ENCODE measurements around the gene TRIM65. TPM values are rescaled to one million over a fixed set of nuclear protein-coding genes. Genes with fewer than 3 reads are reported as not detected.
"Not testable (repeated sequence)": the region's sequence is repeated elsewhere in the genome, so short reads cannot be mapped to it uniquely, and the experiment has no call there.

The TRIM65 gene
- total and polyA plus RNA-seq, 3 donors from 2014 or later = 8.6 to 25.5 (median 23.4) TPM

GRCh38 chr17:75891022-75891604 lies 5.6 kb downstream of the TRIM65 start:
- TF ChIP-seq CTCF (IDR thresholded peaks at IDR 0.05) = no peak
- no peak for TF ChIP-seq POLR2A (IDR thresholded peaks at IDR 0.05)
- no peak overlapping the region for H3K27ac ChIP-seq
- H3K36me3 ChIP-seq (ENCODE audit: low read depth, missing control alignments) = no peaks in the 10 kb centered on the region
- WGBS, 2 donors = 91 to 93% methylated on average over 20 to 31 of the region's 31 CpGs
- H3K27me3 ChIP-seq = no peaks in the 10 kb centered on the region
- H3K9me3 ChIP-seq = no peaks in the 10 kb centered on the region
- DNase-seq = no peak
- intact Hi-C loops (cut with DNase I; ENCODE audit: low total_unique reads) = no loop called here
- H3K4me1 ChIP-seq = peaks cover 29% of the 10 kb centered on the region
- H3K4me3 ChIP-seq = no peak overlapping the region

- H3K9me3 ChIP-seq = no peaks in the 10 kb centered on the region
- no peak overlapping the region for H3K4me3 ChIP-seq
- no peak for DNase-seq
- WGBS, 2 donors = 77 to 88% methylated on average over 4 to 6 of the region's 6 CpGs
- intact Hi-C loops (cut with DNase I; ENCODE audit: low total_unique reads) = no loop called here
- no peaks in the 10 kb centered on the region for H3K27me3 ChIP-seq
- no peak for TF ChIP-seq CTCF (IDR thresholded peaks at IDR 0.05)
- TF ChIP-seq POLR2A (IDR thresholded peaks at IDR 0.05) = no peak
- H3K36me3 ChIP-seq (ENCODE audit: low read depth, missing control alignments) = no peaks in the 10 kb centered on the region
- no peak overlapping the region for H3K27ac ChIP-seq
- peaks cover 14% of the 10 kb centered on the region for H3K4me1 ChIP-seq
Measured at GRCh38 chr17:75889454-75889853, 7.3 kb downstream of the TRIM65 start.

- Histone ChIP-seq H3K27me3 (no peaks in the 10 kb centered on the region), H3K9me3 (no peaks in the 10 kb centered on the region), H3K4me3 (no peak overlapping the region), H3K4me1 (peaks cover 9% of the 10 kb centered on the region), H3K36me3 (ENCODE audit: low read depth, missing control alignments) (no peaks in the 10 kb centered on the region), H3K27ac (no peak overlapping the region)
- WGBS, 2 donors = 84 to 87% methylated on average over 6 of the region's 6 CpGs
- DNase-seq = no peak
- intact Hi-C loops (cut with DNase I; ENCODE audit: low total_unique reads) = no loop called here
- no peak for TF ChIP-seq POLR2A (IDR thresholded peaks at IDR 0.05)
- no peak for TF ChIP-seq CTCF (IDR thresholded peaks at IDR 0.05)
Measured at GRCh38 chr17:75888484-75888883, 8.3 kb downstream of the TRIM65 start.

DNA sequence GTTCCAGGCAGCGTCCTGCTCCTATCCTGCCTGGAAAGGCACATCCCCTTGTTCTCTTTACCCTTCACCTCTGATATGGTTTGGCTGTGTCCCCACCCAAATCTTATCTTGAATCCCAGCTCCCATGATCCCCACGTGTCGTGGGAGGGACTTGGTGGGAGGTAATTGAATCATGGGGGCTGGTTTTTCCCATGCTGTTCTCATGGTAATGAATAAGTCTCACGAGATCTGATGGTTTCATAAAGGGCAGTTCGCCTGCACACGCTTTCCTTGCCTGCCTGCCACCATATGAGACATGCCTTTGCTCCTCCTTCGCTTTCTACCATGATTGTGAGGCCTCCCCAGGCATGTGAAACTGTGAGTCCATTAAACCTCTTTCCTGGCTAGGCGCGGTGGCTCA lies 10.9 kb downstream of the TRIM65 start:
- H3K4me1 ChIP-seq; intact Hi-C loops (cut with DNase I; ENCODE audit: low total_unique reads); H3K27me3 ChIP-seq; H3K27ac ChIP-seq; H3K9me3 ChIP-seq; DNase-seq; H3K36me3 ChIP-seq (ENCODE audit: low read depth, missing control alignments); H3K4me3 ChIP-seq: not testable (repeated sequence)
- 91 to 92% methylated on average over 9 of the region's 9 CpGs for WGBS, 2 donors

DNA sequence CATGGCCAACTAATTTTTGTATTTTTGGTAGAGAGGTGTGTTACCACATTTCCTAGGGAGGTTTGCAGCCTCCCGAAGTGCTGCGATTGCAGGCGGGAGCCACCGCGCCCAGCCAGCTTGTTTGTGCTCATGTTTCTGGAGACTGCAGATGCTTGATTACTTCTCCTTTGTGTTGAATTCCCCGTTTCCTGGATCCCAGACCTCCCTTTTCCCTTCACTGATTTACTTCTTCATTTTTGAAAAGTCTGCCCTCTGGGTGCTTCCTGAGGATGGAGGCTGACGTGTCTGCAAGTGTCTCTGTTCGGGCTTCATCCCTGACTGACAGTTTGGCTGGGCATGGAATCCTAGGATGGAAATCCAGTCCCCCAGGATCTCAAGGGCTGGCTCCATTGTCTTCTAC lies 11.3 kb downstream of the TRIM65 start:
- Histone ChIP-seq H3K4me1 (no peaks in the 10 kb centered on the region), H3K9me3 (no peaks in the 10 kb centered on the region), H3K36me3 (ENCODE audit: low read depth, missing control alignments) (no peaks in the 10 kb centered on the region), H3K27me3 (no peaks in the 10 kb centered on the region), H3K27ac (no peak overlapping the region), H3K4me3 (no peak overlapping the region)
- DNase-seq = no peak
- intact Hi-C loops (cut with DNase I; ENCODE audit: low total_unique reads) = no loop called here
- TF ChIP-seq POLR2A (IDR thresholded peaks at IDR 0.05) (no peak), CTCF (IDR thresholded peaks at IDR 0.05) (no peak)
- WGBS, 2 donors = 84 to 87% methylated on average over 8 of the region's 8 CpGs
